MV-4-11 (cell line): ENCODE results near the gene MATN1.
A peak's percentile ranks its signal among the peaks of the same experiment; 100 is the strongest.

Source experiments
- DNase-seq: peaks from one replicate; lab custom pipeline; 2025; lab: John Stamatoyannopoulos, UW

MATN1 gene

GRCh38 chr1:30758121-30758688, 34.8 kb upstream of the MATN1 start:
- DNase-seq, result no peak

GRCh38 chr1:30757352-30758120, 34.2 kb upstream of the MATN1 start, which contains the start of gene LAPTM5:
TSS of gene LAPTM5 (minus strand) at chr1:30757774. CDS start at chr1:30757745, 29 bp downstream.
- DNase-seq, result peak; percentile 64

- peak; percentile 100 for DNase-seq
These were observed 33.4 kb upstream of the MATN1 start for GRCh38 chr1:30756545-30757351.

GRCh38 chr1:30756206-30756544, 32.8 kb upstream of the MATN1 start:
- DNase-seq, result no peak

GRCh38 chr1:30755746-30756145, 32.4 kb upstream of the MATN1 start:
- DNase-seq, result no peak

GRCh38 chr1:30755334-30755733, 31.9 kb upstream of the MATN1 start:
- DNase-seq, result no peak

- DNase-seq, result peak; percentile 85
These were observed 31.3 kb upstream of the MATN1 start for GRCh38 chr1:30754684-30755171.

GRCh38 chr1:30753660-30754123, 30.3 kb upstream of the MATN1 start:
- peak; percentile 77 for DNase-seq

GRCh38 chr1:30753118-30753517, 29.7 kb upstream of the MATN1 start:
- DNase-seq, result no peak

- no peak for DNase-seq
These were observed 29.2 kb upstream of the MATN1 start for GRCh38 chr1:30752651-30752908.

- DNase-seq, result no peak
These were observed 28.7 kb upstream of the MATN1 start for GRCh38 chr1:30751830-30752650.

GRCh38 chr1:30750731-30751291, 27.4 kb upstream of the MATN1 start:
- no peak for DNase-seq

GRCh38 chr1:30749691-30750583, 26.6 kb upstream of the MATN1 start:
- no peak for DNase-seq

GRCh38 chr1:30748699-30749401, 25.5 kb upstream of the MATN1 start:
- peak; percentile 86 for DNase-seq

GRCh38 chr1:30748098-30748698, 24.8 kb upstream of the MATN1 start:
- DNase-seq, result peak; percentile 69

- peak; percentile 86 for DNase-seq
These were observed 23.9 kb upstream of the MATN1 start for GRCh38 chr1:30747033-30748008.

- DNase-seq, result no peak
These were observed 23.0 kb upstream of the MATN1 start for GRCh38 chr1:30746212-30747032.

- DNase-seq, result no peak
These were observed 22.4 kb upstream of the MATN1 start for GRCh38 chr1:30745834-30746208.
